ENCODE results near the gene GUCA1A.

GRCh38 chr6:42171813-42172581 lies 1.2 kb upstream of the GUCA1A start:
- no peak for TF ChIP-seq CTCF (IDR thresholded peaks at IDR 0.05 in 2 of 3, conservative IDR thresholded peaks at IDR 0.05 in 1 of 3; ENCODE audit: borderline replicate concordance in 1 of 3, insufficient read depth in 1 of 3, low read depth in 2 of 3, low read length in 2 of 3)
- TF ChIP-seq EZH2 (IDR thresholded peaks at IDR 0.05): no peak
- no peak for TF ChIP-seq POLR2AphosphoS5 (IDR thresholded peaks at IDR 0.05; ENCODE audit: low read depth, low read length)
- no peak for TF ChIP-seq POLR2A (IDR thresholded peaks at IDR 0.05; ENCODE audit: borderline replicate concordance, extremely low read depth, insufficient read depth, insufficient read length)
- TF ChIP-seq MAX (IDR thresholded peaks at IDR 0.05): no peak
- no peak for TF ChIP-seq ZNF274 (IDR thresholded peaks at IDR 0.05; ENCODE audit: low read depth, low read length)
- TF ChIP-seq EZH2phosphoT487 (IDR thresholded peaks at IDR 0.05; ENCODE audit: borderline replicate concordance): no peak
- no peak for TF ChIP-seq YY1 (IDR thresholded peaks at IDR 0.05; ENCODE audit: extremely low read depth, insufficient replicate concordance, low read depth, low read length)
- no peak for TF ChIP-seq ATF3 (IDR thresholded peaks at IDR 0.05)
- no peak for TF ChIP-seq SRF (IDR thresholded peaks at IDR 0.05; ENCODE audit: low read depth)
- TF ChIP-seq SP1 (IDR thresholded peaks at IDR 0.05; ENCODE audit: low read depth): no peak
- TF ChIP-seq CBX3 (IDR thresholded peaks at IDR 0.05; ENCODE audit: low read depth): no peak
- TF ChIP-seq SIN3A (IDR thresholded peaks at IDR 0.05; ENCODE audit: low read depth): no peak
- no peak for TF ChIP-seq TCF7L2 (IDR thresholded peaks at IDR 0.05; ENCODE audit: borderline replicate concordance, extremely low read depth, insufficient read depth, insufficient read length)
